ENCODE results near the gene COPS9. TPM values are rescaled to one million over a fixed set of nuclear protein-coding genes. Genes with fewer than 3 reads are reported as not detected.

Gene COPS9
- 114 TPM for polyA plus RNA-seq (2013, experiment 1 of 2; ENCODE audit: insufficient read length)
- polyA plus RNA-seq (2013, experiment 2 of 2; ENCODE audit: insufficient read length): 102 TPM

DNA sequence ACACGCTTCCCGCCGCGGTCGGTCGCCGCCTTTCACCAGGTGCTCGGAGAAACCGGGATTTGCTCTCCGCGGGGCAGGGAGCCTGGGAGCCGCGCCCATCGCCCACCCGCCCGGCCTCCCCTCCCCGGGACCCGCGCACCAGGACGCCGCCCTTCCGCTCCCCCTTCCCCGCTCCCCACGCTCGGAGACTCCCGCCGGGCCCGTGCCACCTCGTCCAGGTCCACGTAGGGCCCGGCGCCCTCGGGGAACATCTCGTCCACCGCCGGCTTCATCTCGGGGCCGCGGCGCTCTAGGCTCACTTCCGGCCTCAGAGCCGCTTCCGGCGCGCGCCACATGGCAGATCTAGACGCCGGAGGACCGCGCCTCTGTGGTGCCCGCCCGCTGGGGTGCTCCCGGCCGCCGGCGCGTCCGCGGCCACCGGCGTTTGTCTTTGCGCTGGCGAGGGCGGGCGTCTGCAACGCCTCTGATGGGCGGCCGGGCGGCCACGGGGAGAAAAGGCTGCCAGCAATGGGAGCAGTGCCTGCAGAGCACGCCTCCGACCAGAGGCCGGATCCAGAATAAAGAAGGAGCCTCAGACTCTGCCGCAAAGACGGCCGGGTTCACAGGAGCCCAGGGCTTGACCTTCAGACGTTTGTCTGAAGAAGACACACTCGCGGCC is at the start of gene COPS9:
Gene COPS9 (minus strand): TSS at position 293 of the 658 bp plus-strand sequence. CDS start 21 bp downstream, at position 272.
- DNase-seq: peak; percentile 89

DNA sequence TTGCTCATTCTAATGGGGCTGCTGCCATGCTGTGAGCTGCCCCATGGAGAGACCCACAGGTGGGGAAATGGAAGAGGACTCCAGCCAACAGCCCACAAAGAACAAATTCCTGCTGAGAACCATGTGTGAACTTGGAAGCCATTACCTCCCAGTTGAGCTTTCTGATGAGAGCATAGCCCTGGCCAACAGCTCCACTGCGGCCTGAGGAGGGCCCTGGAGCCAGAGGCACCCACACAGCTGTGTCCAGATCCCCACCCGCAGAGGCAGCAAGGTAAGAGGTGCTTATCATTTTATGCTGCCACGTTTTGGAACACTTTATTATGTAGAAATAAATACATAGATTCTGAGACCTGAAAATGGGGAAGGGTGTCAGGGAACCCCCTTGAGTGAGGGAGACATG is 48.6 kb upstream of the COPS9 start:
- no peak for DNase-seq

DNA sequence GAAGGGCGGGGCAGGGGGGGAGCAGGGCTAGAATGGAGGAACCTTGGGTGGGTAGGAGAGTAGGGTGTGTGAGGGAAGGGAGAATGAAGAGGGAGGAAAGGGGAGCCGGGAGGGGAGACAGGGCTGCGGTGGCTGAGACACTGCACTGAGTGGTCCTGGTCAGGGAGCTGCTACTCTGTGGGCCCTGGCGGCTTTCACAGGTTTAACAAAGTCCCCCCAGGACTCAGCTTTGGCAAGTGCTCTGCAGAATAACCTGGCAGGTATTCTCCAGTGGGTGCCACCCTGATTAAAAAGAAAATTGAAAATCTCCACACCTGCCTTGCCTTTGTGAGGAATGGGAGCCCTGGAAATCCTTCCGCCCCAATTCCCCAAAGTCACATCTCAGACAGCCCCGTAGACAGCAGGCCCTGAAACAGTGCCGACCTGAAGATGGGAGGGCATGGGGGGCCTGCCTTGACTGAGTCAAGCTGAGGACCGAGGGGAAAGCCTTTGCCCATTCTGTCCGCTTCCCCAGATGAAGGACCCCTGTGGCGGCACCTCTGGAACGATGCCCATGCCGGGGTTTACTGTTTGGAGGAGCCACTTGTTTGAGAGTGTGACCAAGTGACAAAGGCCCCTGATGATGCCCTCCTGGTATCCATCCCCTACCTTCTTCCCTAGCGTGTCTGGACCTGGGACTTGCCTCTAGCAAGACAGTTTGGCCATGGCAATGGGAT is 47.9 kb upstream of the COPS9 start:
- DNase-seq: no peak

DNA sequence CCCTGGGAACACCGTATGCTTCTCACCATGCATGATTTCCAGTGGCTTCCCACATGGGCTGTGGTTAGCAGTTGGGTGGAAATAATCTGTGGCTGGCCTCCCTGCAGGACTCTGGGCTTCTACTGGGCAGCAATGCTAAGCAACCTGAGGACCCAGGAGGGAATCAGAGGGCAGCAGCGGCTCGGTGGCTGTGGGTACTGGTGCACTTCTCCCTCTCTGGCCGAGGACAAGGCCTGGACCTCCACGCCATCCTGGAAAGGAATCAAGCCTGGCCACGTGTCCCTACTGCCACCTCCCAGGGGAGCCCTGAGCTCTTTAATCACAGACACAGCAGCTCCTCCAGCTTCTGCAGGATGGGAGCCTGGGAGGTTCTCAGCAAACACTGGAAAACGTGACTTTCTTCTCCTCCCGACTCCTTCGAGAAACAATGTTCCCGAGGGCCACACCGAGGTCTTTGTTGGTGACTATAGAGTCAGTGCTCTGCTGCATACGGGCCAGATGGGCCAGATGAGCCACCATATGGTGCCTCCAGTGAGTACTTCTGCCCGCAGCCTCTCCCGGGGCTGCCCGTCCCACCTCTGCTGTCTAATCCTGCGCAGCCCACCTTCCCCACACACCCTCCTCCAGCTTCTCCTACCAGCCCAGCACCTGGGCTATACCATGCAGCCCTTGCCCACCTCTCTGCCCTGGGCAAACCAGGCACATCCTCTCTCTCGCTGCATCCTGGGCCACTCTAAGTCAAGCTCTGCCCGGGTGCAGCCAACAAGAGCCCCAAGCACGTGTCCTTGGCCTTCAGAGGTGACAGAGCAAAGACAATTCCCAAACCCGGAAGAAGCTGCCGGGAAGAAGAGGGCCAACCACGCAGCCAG is 47.1 kb upstream of the COPS9 start:
- DNase-seq: no peak

DNA sequence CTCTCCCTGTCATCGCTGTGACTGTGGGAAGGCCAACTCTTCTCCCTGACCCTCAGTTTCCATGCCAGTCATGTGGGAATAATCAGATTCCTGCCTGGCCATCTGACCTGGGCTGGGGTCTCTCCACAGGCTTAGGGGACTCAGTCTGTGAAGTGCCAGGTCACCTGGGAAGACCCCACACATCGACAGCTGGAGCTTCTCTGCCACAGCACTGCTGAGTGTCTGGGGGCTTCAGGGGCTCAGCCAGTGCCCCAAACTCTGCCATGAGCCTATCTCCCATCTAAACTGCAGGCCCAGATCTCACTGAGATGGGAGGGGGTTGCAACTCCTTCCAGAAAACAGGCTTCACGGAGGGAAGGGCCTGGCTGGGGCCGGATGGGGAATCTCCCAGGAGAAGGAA is 46.4 kb upstream of the COPS9 start:
- no peak for DNase-seq

DNA sequence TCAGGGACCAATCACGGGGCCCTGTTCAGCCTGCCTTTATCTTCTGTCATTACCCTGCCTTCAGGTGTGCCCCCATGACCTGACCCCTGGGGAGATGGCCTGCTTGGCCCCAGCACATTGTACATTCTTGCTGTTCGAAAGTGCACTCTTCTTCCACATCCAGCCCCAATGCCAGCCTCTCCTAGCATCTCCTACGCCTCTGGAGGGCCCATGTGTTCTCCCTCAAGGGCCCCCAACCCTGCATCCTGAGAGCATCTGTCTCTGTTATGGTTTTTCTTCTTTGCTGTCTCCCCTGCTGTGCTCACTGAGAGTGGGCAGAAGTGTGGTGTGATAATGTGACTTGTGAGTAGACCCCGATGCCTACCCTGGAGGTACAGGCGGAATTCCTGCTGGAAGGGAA is 45.9 kb upstream of the COPS9 start:
- DNase-seq: no peak

DNA sequence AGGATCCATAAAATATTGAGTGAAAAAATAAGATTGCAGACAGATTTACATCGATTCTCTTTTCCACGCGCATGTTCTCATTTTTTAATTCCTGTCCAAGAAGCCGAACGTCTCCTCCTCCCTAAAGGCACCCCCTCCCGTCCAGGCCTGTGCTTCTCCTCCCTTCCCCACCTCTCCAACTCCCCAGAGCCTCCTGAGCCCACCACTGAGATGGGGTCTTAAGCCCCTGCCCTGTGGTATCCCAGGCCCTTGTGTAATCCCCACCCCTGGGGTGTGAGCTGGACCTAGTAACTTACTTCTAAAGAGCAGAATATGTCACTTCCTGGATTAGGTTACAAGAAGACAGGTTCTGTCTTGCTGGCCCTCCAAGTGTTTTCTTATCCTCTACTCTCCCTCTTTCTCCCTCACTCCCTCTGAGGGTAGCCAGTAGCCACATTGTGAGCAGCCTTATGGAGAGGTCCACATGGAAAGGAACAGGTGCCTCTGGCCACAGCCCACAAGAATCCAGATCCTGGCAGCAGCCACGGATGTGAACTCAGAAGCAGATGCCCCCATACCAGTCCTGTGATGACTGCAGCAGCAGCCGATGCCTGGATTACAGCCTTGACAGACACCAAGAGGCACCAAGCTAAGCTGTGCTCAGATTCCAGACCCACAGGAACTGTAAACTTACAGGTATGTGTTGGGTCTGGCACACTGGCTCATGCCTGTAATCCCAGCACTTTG is 44.0 kb upstream of the COPS9 start:
- DNase-seq: no peak

DNA sequence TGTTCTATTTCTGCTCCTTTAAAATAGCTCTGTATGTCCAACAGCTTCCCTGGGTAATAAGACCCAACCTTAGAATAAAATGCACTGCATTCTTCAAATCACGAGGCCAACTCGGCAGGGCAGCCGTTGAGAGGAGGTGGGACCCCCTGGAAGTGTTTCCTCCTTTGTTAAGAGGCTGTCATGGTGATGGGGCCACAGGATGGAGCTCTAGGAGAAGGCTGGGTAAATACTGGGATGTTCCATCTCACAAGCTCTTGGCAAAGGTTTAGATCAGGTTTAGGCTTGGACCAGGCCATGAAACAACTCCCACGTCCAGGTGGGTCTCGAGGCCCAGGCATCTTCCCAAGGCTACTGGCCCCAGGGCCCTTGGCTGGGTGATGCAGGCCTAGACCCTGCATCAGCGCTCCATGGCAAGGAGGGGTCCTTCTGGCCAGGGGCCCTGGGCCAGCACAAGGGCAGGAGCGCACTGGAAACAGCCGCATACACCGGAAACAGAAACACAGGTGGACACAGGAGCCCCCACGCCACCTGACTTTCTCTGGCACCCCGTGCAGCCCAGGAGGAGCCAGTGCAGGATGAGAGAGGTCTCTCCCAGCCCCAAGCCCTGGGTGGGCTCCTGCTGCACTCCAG is 43.2 kb upstream of the COPS9 start:
- no peak for DNase-seq

DNA sequence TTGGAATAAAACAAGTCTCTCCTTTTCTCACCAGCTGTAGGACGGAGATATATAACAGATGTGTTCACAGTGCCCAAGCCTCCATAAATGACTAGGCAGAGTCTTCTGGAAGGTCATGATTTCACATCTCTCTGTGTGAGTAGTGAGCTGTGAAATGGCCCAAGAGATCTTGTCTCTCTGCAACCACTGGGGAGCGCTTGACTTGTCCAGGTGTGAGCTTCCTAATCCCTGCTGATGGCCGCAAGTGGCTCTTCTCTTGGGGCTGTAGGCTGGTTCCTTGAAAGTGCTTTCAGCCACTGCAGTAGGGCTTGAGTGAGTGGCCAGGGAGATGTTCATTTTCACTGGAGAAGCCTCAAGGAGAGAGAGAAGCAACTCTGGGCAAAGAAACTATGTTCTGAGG is 42.5 kb upstream of the COPS9 start:
- DNase-seq: no peak

DNA sequence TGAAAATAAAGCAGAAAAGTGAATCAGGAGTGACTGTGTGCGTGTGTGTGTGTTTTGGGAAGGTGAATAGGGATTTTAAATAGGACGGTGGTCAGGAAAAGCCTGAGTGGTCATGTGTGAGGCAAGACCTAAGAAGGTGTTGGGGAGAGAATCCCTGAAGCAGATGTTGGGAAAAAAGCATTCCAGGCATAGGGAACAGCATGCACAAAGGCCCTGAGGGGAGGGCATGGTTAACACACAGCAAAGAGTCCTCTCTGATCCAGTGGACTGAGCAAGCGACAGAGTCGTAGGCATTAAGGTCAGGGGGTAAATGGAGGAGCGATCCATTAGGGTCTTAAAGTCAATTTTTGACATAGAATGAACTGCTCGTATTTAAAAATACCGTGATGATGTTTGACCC is 38.4 kb upstream of the COPS9 start:
- no peak for DNase-seq

DNA sequence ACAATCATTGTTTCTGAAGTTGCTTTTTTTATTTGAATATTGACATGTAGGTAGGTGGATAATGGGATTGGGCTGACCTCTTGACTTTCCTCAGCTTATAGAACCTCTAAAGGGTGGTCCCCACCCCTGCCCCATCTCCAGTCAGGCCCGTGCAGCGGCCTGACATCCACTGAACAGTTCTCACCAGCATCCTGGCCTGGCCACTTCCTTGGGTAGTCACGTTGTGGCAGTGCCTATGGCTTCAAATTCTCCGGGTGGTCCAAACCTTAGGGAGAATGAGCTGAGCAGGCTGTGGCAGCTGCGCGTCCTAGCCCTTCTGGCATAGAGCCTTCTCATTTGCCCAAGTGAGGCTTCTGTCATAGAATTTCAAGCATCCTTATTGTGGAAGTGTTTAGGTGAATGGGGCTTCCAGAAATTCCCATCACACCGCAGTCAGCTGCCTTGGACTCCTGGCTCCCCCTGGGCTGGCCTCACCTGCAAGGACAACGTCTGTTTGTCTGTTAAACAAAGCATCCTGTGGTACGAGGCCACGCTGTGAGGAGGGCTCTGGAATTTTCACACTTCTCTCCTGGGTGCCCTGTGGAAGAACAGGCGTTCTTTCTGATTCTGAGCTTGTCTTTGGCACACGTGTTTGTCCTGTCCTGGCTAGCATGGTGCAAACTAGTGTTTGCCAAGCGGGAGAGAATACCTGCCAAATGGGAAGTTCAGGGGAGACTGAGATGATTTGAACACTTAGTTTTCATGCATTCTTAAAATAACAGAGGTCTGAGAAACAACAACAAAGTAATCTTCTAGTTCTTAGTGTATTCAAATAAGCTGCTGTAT is 36.2 kb upstream of the COPS9 start:
- no peak for DNase-seq

DNA sequence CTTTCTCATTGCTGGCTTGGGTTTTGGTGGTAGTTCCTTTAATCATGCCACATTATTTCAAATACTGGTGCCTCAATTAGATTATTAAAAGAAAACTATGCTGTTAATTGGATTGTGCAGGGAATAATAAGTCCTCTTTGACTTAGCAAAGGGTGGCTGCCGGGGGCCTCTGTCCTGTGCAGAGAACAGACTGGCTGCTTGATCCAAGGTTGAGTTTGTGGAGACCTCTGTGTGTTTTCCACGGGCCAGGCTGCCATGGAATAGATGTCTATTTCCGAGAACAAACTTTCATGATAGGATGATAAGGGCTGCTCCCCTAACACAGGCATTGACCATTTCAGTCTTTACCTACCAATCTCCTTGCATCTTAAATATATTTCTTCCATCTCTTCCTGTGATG is 34.8 kb upstream of the COPS9 start:
- no peak for DNase-seq

DNA sequence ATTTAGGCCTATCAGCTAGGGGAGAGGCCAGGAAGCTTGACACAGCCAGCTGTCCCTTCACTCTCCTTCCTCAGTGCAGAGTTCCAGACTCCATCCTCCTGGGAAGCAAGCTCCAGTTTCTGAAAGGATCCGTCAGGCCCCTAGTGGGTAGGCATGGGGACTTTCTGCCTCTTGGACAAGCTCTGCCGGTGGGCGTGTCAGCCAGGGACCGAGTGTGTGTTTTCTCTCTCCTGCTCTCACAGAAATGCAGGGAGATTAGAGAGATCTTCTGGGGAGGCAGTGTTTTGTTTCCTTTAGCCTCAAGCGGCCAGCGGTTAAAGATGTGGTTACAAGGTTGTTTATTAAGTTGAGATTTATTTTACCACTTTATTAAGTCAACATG is 34.2 kb upstream of the COPS9 start:
- peak; percentile 5 for DNase-seq

DNA sequence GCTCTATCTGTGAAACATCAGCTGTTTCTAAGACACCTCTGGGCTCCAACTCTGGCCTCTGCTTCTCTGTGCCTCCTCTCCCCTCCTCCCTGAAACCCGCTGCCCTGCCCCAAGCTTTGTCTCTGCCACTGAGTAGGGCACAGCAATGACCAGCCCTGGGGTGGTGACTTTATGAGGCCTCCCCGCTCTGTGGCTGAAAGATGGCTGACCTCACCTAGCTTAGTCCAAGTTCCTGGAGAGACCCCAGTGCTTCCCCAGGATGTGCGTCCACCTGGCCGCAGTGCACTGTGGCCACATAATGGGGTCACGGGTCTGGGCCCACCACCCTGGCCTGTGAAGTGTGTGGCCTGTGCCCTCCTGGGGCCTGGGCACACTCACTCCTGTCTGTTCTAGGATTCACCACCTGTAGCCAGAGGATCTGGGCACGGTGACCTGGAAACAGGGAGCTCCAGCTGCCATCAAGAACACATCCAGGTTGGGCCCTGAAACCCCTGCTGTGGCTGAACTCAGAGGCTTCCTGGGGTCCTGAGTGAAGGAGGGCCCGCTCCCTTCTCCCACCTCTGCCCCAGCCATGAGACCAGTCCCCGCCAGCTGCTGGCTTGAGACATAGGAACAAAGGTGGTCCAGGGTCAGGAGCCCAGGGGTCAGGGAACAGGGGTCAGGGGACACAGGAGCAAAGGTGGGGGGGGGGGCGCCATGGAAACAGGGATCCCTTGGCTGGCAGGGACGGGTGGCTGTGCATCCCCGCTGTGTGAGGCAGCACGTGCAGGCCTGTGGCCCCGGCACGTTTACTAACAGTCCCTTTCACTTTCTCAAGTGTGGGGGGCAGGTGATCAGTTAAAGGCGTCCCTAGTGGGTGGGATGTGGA is 33.6 kb upstream of the COPS9 start:
- no peak for DNase-seq

DNA sequence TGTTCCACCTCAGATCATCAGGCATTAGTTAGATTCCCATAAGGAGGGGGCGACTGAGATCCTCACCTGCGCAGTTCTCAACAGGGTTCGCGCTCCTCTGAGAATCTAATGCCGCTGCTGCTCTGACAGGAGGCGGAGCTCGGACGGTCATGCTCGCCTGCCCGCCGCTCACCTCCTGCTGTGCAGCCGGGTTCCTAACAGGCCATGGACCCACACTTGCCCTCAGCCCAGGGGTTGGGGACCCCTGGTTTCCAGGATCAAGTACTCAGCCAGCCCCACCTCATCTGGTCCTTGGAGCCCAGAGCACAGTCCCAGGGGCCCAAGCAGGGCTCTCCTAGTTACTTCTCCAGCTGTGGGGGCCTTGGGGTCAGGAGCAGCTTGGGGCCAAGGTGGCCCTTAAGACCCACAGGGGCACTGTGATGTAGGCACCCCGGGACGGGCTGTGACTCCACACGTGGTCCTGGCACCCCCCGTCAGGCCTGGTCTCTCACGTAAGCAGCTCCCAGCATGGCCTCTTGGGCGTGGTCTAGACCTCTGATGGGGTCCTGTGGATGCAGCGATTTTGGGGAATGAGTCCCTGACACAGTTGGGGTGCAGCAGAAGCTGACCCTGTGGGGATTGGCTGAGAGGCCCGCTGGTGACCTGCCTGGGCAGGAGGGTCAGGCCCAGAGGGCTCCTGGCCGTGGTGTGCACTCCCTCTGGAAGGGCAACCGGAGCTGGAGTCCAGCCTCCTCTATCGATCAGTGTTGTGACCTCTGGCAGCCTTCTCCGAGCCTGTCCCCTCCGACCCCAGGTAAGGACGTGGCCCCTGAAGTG is 32.6 kb upstream of the COPS9 start:
- no peak for DNase-seq

DNA sequence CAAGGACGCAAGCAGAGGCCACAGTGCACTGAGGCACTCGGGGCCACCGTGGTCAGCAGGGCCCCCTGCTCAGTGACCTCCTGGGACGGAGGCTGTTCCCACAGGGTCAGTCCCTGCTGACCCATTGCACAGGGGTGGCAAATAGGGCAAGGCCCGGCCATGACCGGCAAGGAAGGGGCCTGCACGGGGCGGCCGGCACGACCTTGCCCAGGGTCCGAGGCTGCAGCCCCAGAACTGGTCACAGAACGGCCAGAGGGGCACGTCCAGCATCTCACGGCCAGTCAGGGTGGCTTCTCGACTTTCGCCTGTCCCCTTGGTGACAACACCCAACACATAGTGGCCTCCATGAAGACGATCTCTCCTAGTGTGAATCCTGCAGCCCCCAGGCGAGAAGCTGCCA is 31.9 kb upstream of the COPS9 start:
- DNase-seq: no peak

DNA sequence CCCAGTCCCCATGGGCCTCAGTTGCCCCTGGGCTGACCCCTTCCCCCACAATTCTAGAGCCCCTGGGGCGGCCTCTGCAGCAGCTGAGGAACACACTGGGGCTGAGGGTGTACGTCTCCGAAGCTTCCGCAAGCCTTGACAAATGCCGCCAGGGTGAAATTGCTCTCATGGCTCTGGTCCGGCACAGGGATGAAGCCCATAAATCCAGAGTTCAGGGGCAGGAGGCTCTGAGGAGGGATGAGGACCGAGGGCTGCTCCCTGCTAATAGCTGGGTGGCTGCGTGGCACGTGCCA is 31.4 kb upstream of the COPS9 start:
- no peak for DNase-seq

DNA sequence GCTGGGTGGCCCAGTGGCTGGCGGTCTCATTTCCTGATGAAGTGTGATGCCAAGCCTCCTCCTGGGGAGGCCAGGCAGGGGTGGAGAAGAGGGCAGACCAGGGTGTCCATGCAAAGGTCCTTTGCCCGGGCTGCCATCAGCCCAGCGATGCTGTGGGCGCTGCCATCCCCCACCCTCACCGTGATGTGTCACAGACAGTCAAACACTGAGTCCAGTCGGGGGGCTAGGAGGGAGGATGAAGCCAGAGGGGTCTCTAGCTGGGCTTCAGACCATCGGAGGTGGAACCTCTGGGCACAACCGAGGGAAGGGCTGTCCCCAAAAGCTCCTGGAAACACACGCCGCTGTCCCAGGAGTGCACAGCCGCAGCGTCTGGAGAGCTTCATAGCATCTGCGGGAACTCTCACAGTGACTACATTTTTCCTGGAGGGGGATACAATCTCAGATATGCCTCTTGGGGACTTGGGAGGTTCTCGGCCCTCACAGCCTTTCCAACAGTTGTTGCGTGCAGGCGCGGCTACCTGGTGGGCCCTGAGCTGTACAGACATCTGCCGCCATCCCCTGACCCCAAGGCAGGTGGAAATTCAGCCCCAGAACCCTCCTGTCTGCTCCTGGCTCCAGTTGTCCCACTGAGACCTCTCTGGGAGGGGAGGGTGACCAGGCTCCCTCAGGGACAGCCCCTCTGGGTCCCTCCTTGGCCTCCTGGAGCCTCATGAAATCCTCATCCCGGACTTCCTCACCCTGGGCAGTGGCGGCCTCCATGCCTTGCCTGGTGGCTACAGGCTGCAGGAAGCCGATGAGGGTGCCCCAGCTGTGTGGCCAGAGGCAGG is 30.9 kb upstream of the COPS9 start:
- DNase-seq: no peak

DNA sequence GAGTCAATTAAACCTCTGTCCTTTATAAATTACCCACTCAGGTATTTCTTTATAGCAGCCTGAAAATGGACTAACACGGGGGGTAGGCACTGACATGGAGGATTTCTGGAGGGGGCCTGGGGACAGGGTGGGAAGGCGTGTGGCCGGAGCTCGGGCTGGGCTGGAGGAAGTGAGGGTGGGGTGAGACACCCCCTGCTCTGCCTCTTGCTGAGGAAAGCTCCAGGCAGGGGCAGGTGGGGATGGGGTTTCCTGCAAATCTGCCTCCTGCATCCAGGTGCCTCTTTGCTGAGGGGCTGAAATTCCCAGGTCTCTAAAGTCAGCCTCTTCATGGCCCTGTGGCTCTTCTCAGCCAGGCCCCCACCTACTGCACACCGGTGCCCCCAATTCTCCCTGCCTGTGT is 30.1 kb upstream of the COPS9 start:
- DNase-seq: no peak
